ENCODE measurements around the gene PSMG4.

Gene PSMG4

DNA sequence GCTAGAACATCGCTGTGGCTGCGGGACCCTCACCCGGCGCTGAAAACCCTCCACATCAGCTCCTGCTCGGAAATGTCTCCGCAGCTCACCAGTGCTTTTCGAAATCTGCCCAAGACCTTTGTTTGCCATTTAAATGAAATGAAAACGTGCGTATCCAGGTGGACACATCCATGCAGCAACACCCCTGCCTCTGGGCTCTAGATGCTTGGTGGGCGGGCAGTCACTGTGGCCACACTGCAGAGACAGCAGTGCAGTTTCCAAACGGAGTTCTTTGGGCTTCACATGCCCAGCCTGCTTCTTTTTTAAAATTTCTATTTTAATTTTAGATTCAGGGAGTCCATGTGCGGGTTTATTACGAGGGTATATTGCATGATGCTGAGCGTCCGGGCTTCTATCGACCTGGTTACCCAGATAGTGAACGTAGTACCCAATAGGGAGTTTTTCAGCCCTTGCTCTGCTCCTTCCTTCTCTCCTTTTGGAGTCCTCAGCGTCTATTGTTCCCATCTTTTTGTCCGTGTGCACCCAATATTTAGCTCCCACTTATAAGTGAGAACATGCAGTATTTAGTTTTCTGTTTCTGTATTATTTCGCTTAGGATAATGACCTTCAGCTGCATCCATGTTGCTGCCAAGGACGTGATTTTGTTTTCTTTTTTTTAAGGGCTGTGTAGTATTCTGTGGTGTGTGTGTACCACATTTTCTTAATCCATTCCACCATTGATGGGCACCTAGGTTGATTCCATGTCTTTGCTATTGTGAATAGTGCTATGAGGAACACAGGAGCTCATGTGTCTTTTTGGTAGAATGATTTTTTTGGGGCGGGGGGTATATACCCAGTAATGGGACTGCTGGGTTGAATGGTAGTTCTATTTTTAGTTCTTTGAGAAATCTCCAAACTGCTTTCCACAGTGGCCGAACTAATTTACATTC is 26.5 kb upstream of the PSMG4 start:
- Histone ChIP-seq H3K36me3 (ENCODE audit: control insufficient read depth, insufficient read depth, low read length) (no peaks in the 10 kb centered on the region), H2AFZ (peak overlapping the region; percentile 81), H3K4me3 (ENCODE audit: low read depth, low read length) (peak overlapping the region; percentile 45), H3K4me2 (ENCODE audit: low read length) (peak overlapping the region; percentile 71), H3K9me3 (ENCODE audit: control insufficient read depth, low read length) (no peaks in the 10 kb centered on the region), H3K9ac (no peak overlapping the region), H3K79me2 (no peaks in the 10 kb centered on the region), H3K27ac (no peak overlapping the region), H3K4me1 (peaks cover 4% of the 10 kb centered on the region), H3K27me3 (ENCODE audit: control insufficient read depth, insufficient read depth, low read length) (peaks cover 10% of the 10 kb centered on the region)
- TF ChIP-seq, protein P1, sequence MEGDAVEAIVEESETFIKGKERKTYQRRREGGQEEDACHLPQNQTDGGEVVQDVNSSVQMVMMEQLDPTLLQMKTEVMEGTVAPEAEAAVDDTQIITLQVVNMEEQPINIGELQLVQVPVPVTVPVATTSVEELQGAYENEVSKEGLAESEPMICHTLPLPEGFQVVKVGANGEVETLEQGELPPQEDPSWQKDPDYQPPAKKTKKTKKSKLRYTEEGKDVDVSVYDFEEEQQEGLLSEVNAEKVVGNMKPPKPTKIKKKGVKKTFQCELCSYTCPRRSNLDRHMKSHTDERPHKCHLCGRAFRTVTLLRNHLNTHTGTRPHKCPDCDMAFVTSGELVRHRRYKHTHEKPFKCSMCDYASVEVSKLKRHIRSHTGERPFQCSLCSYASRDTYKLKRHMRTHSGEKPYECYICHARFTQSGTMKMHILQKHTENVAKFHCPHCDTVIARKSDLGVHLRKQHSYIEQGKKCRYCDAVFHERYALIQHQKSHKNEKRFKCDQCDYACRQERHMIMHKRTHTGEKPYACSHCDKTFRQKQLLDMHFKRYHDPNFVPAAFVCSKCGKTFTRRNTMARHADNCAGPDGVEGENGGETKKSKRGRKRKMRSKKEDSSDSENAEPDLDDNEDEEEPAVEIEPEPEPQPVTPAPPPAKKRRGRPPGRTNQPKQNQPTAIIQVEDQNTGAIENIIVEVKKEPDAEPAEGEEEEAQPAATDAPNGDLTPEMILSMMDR (IDR thresholded peaks at IDR 0.05) = no peak

DNA sequence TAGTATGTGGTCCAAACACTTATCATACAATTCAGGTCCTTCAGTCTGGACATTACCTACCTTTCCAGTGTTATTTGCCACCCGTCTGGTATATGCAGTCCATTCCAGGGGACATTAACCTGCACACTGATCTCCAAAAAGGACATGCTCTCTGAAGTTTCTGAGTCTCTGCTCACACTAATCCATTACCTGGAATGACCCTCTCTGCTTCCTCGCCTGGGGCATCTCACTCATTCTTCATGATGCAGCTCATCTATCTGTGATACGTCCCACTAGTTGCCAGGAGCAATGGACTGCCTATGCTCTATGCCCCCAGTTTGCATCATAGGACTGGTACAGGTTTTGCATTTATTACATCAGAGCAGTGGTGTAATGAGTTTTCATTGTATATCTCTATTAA is 25.4 kb upstream of the PSMG4 start:
- TF ChIP-seq, protein P1 (IDR thresholded peaks at IDR 0.05) = no peak
- Histone ChIP-seq H3K4me1 (peaks cover 4% of the 10 kb centered on the region), H3K4me3 (ENCODE audit: low read depth, low read length) (no peak overlapping the region), H2AFZ (no peak overlapping the region), H3K9ac (no peak overlapping the region), H3K27me3 (ENCODE audit: control insufficient read depth, insufficient read depth, low read length) (peaks cover 10% of the 10 kb centered on the region), H3K36me3 (ENCODE audit: control insufficient read depth, insufficient read depth, low read length) (no peaks in the 10 kb centered on the region), H3K4me2 (ENCODE audit: low read length) (no peak overlapping the region), H3K27ac (no peak overlapping the region), H3K79me2 (no peaks in the 10 kb centered on the region), H3K9me3 (ENCODE audit: control insufficient read depth, low read length) (no peaks in the 10 kb centered on the region)

DNA sequence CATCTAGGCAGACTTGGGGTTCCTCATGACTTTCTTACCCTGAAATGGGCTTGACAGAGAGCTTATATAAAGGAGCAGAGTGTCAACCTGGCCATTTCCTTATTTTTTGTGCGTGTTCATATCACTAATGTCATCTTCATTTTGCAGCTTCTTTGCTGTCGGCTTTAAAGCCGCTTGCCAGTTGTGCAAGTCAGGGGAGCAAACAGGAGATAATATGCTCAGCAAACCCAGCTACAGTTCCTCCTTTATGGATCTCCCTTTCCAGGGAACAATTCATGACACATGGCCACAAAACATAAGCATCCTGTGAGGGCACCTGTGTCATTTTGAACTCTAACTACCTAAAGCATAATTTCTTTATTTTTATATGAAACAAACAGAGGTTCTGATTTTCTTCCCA is 24.8 kb upstream of the PSMG4 start:
- Histone ChIP-seq H3K9me3 (ENCODE audit: control insufficient read depth, low read length) (no peaks in the 10 kb centered on the region), H3K4me3 (ENCODE audit: low read depth, low read length) (no peak overlapping the region), H3K9ac (no peak overlapping the region), H3K27me3 (ENCODE audit: control insufficient read depth, insufficient read depth, low read length) (peaks cover 10% of the 10 kb centered on the region), H3K4me1 (peaks cover 3% of the 10 kb centered on the region), H3K4me2 (ENCODE audit: low read length) (no peak overlapping the region), H3K79me2 (no peaks in the 10 kb centered on the region), H2AFZ (no peak overlapping the region), H3K27ac (no peak overlapping the region), H3K36me3 (ENCODE audit: control insufficient read depth, insufficient read depth, low read length) (no peaks in the 10 kb centered on the region)
- TF ChIP-seq, protein P1 (IDR thresholded peaks at IDR 0.05) = no peak

DNA sequence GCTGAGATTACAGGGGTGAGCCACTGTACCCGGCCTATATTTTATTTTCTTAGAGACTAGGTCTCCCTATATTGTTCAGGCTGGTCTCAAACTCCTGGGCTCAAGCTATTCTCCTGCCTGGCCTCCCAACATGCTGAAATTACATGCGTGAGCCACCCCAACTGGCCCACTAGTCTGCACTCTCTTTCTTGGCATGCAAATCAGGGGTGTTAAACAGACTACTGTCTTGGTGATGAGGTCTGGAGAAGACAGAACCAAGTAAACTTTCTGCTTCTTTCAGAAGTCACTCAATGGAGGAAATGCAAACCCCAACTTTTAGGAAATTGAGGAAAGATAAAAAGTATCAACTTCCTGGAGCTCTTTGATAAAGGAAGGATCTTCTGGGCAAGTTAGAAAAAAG is 23.3 kb upstream of the PSMG4 start:
- no peak overlapping the region for H3K4me2 ChIP-seq (ENCODE audit: low read length)
- H3K9me3 ChIP-seq (ENCODE audit: control insufficient read depth, low read length) = no peaks in the 10 kb centered on the region
- no peak overlapping the region for H3K4me3 ChIP-seq (ENCODE audit: low read depth, low read length)
- TF ChIP-seq, protein P1 (IDR thresholded peaks at IDR 0.05) = no peak
- H3K27me3 ChIP-seq (ENCODE audit: control insufficient read depth, insufficient read depth, low read length) = peaks cover 1% of the 10 kb centered on the region
- H2AFZ ChIP-seq = no peak overlapping the region
- no peak overlapping the region for H3K27ac ChIP-seq
- no peak overlapping the region for H3K9ac ChIP-seq
- H3K4me1 ChIP-seq = no peaks in the 10 kb centered on the region
- H3K36me3 ChIP-seq (ENCODE audit: control insufficient read depth, insufficient read depth, low read length) = no peaks in the 10 kb centered on the region
- H3K79me2 ChIP-seq = no peaks in the 10 kb centered on the region

DNA sequence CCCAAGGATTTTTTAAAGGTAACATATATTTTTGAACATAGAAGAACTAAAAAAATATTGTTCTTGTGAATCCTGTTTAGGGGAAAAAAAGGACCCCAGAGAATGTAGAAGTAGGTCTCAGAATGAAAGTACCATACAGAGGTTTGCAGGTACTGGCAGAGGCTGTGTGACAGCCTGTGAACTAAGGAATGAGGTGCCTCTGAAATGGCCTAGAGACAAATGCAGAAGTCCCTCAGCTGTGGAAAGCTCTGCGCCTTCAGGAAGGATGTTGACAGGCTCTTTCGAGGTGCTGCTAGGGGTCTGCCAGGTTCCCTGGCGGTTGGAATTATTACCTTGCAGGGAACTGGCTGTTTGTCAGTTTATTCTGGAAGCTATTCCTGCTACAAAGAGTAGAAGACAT is 22.7 kb upstream of the PSMG4 start:
- H2AFZ ChIP-seq = no peak overlapping the region
- no peak overlapping the region for H3K4me2 ChIP-seq (ENCODE audit: low read length)
- H3K4me3 ChIP-seq (ENCODE audit: low read depth, low read length) = no peak overlapping the region
- H3K9me3 ChIP-seq (ENCODE audit: control insufficient read depth, low read length) = no peaks in the 10 kb centered on the region
- H3K4me1 ChIP-seq = no peaks in the 10 kb centered on the region
- no peak overlapping the region for H3K9ac ChIP-seq
- no peaks in the 10 kb centered on the region for H3K79me2 ChIP-seq
- no peaks in the 10 kb centered on the region for H3K27me3 ChIP-seq (ENCODE audit: control insufficient read depth, insufficient read depth, low read length)
- TF ChIP-seq, protein P1 (IDR thresholded peaks at IDR 0.05) = no peak
- no peak overlapping the region for H3K27ac ChIP-seq
- no peaks in the 10 kb centered on the region for H3K36me3 ChIP-seq (ENCODE audit: control insufficient read depth, insufficient read depth, low read length)

Measured in parathyroid adenoma (tissue), 2 donors.